OCI-LY1 (cell line): Measurements from ENCODE around the gene FIGLA.

Experiments
- H2AFZ ChIP-seq: fragments of 200-600 bp; sonication (generic), shearing (Covaris generic); 2 replicates; pipeline ENCODE4 v1.6.0; 2014; ENCODE audit warnings: antibody characterized with exemption, mild to moderate bottlenecking, low read length
- H3F3A ChIP-seq: fragments of 200-600 bp; sonication (generic), shearing (Covaris generic); 2 replicates; pipeline ENCODE4 v1.6.0; 2014; ENCODE audit warnings: mild to moderate bottlenecking, antibody characterized with exemption, low read length, moderate library complexity; ENCODE audit not compliant: insufficient read depth
- H3K27ac ChIP-seq: fragments of 200-600 bp; sonication (generic); 2 replicates; pipeline ENCODE4 v1.5.1; 2014; ENCODE audit warnings: low read length, mixed run types, mild to moderate bottlenecking, low read depth; ENCODE audit not compliant: poor library complexity, severe bottlenecking
- H3K27me3 ChIP-seq: fragments of 200-600 bp; sonication (generic); 2 replicates; pipeline ENCODE4 v1.6.0; 2014; ENCODE audit warnings: antibody characterized with exemption, mild to moderate bottlenecking, low read length, moderate library complexity; ENCODE audit not compliant: insufficient read depth
- H3K36me3 ChIP-seq: fragments of 200-600 bp; sonication (generic); 2 replicates; pipeline ENCODE4 v1.6.1; 2014; ENCODE audit warnings: mild to moderate bottlenecking, antibody characterized with exemption, low read length, moderate library complexity, mixed read lengths; ENCODE audit not compliant: insufficient read depth
- H3K4me1 ChIP-seq: fragments of 200-600 bp; sonication (generic); 2 replicates; pipeline ENCODE4 v1.5.1; 2014; ENCODE audit warnings: mild to moderate bottlenecking, low read length, moderate library complexity; ENCODE audit not compliant: insufficient read depth, severe bottlenecking
- H3K4me2 ChIP-seq: fragments of 200-600 bp; sonication (generic), shearing (Covaris generic); 2 replicates; pipeline ENCODE4 v1.6.1; 2014; ENCODE audit warnings: low read length
- H3K4me3 ChIP-seq: fragments of 200-600 bp; sonication (generic); 2 replicates; pipeline ENCODE4 v1.5.1; 2014; ENCODE audit warnings: low read length, low read depth, mild to moderate bottlenecking, mixed read lengths; ENCODE audit not compliant: poor library complexity, severe bottlenecking
- H3K79me2 ChIP-seq: fragments of 200-600 bp; shearing (Covaris generic); 2 replicates; pipeline ENCODE4 v1.6.1; 2016; ENCODE audit warnings: mixed run types, low read length, mixed read lengths; ENCODE audit not compliant: insufficient read depth
- H3K9ac ChIP-seq: fragments of 200-600 bp; sonication (generic), shearing (Covaris generic); 2 replicates; pipeline ENCODE4 v1.6.1; 2014; ENCODE audit warnings: mild to moderate bottlenecking, low read length, mixed read lengths
- H3K9me2 ChIP-seq: fragments of 200-600 bp; sonication (generic), shearing (Covaris generic); 2 replicates; pipeline ENCODE4 v1.6.1; 2014; ENCODE audit warnings: low read depth, mild to moderate bottlenecking, low read length, mixed read lengths
- H3K9me3 ChIP-seq: fragments of 200-600 bp; shearing (Covaris generic); 2 replicates; pipeline ENCODE4 v1.6.1; 2014; ENCODE audit warnings: low read length, mixed read lengths
- H4K20me1 ChIP-seq: fragments of 200-600 bp; sonication (generic), shearing (Covaris generic); 2 replicates; pipeline ENCODE4 v1.6.0; 2016; ENCODE audit warnings: mild to moderate bottlenecking, low read length; ENCODE audit not compliant: insufficient read depth
- EZH2 ChIP-seq: fragments of 200-600 bp; sonication (generic), shearing (Covaris generic); IDR thresholded peaks from 2 replicates; pipeline ENCODE4 v1.8.0; 2017; ENCODE audit warnings: borderline replicate concordance, mixed run types, mild to moderate bottlenecking, antibody characterized with exemption, low read length, moderate library complexity, mixed read lengths
- TF ChIP-seq, protein P1 (sequence below): fragments of 200-600 bp; sonication (generic), shearing (Covaris generic); IDR thresholded peaks from 2 replicates; pipeline ENCODE4 v1.5.1; 2017; ENCODE audit warnings: mild to moderate bottlenecking, antibody characterized with exemption, low read length, moderate library complexity, mixed read lengths

The FIGLA gene, protein sequence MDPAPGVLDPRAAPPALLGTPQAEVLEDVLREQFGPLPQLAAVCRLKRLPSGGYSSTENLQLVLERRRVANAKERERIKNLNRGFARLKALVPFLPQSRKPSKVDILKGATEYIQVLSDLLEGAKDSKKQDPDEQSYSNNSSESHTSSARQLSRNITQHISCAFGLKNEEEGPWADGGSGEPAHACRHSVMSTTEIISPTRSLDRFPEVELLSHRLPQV

DNA sequence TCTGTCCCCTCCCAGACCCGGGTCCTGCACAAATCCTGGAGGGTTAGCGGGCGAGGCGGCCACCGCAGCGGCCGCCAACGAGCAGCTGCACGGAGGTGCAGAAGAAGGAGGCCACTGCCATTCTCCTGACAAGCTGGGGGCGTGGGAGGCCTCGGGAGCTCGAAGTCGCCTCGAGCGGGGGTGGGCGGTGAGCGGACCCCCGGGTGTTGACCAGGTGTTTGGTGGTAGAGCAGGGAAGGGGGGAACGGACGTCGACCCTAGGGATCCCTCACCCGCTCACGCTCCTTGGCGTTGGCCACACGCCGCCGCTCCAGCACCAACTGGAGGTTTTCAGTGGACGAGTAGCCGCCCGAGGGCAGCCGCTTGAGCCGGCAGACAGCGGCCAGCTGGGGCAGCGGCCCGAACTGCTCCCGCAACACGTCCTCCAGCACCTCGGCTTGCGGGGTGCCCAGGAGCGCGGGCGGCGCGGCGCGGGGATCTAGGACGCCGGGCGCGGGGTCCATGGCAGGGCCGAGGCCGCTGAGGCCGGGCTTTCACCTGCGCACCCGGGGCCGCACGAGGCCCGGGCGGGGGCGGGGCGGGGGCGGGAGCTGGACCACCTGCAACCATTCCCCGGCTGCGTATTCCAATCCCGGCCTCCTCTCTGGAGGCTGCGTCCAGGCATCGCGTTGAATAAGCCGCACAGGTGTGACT lies at the start of gene FIGLA:
TSS of gene FIGLA (minus strand) at position 508 of the 693 bp plus-strand sequence. CDS start at position 503, 5 bp downstream.
- no peak within 1 kb of the TSS for H3K4me3 ChIP-seq
- H3K27ac ChIP-seq, result no peak within 1 kb of the TSS
- no peak within 1 kb of the TSS for H2AFZ ChIP-seq
- no peaks in the 10 kb centered on the region for H3K36me3 ChIP-seq
- H3K79me2 ChIP-seq, result no peaks in the 10 kb centered on the region
- H3K9me3 ChIP-seq, result no peaks in the 10 kb centered on the region
- no peaks in the 10 kb centered on the region for H3K9me2 ChIP-seq
- no peak for TF ChIP-seq EZH2
- no peaks in the 10 kb centered on the region for H3K27me3 ChIP-seq
- H3K4me2 ChIP-seq, result no peak within 1 kb of the TSS
- H4K20me1 ChIP-seq, result no peaks in the 10 kb centered on the region
- no peak within 1 kb of the TSS for H3K9ac ChIP-seq
- no peaks in the 10 kb centered on the region for H3F3A ChIP-seq
- H3K4me1 ChIP-seq, result no peaks in the 10 kb centered on the region

DNA sequence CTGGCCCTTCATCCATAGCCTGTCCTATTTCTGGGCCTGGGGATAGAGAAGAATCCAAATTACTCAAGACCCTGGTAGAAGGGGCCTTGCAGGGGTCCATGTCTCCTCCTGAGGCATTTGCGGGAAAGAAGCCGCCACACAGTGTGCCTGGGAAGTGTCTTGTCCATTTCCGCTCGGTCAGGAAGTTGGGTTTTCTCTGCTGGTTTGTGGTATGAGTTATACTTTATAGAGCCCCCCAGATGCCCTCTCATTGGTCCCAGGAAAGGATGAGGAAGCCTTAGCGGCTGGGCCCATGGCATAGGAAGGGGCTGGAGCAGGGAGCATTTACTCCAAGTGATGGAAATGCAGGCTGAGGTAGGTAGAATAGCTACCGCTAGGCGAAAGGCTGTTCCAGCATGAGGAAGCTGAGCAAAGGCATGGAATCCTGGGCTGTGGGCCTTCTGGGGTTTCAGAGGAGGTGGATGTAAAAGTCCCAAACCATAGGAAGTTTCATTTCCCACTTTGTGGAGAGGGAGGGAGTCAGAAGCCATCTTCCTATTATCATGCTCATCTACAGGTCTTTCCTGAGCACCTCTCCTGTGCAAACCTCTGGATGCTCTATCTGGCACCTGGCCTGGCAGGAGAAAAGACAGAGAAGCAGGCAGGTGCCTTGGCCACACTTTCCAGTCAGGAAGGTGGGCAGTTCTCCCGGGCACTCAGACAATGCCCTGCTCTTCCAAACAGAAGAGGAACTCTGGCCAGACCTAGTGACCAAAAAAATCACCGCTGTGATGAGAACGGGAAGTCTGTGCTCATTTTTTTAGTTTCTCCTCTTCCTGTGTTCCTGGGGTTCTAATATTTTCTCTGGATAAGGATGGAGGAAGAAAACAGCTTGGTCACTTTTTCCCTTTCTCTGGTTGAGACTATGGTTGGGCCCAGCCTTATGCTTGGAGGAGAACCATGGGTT lies 47.8 kb upstream of the FIGLA start:
- no peak overlapping the region for H3K4me2 ChIP-seq
- H3K27me3 ChIP-seq, result no peaks in the 10 kb centered on the region
- no peaks in the 10 kb centered on the region for H3F3A ChIP-seq
- no peak overlapping the region for H3K4me3 ChIP-seq
- no peak overlapping the region for H3K9ac ChIP-seq
- H4K20me1 ChIP-seq, result no peaks in the 10 kb centered on the region
- TF ChIP-seq, protein P1, sequence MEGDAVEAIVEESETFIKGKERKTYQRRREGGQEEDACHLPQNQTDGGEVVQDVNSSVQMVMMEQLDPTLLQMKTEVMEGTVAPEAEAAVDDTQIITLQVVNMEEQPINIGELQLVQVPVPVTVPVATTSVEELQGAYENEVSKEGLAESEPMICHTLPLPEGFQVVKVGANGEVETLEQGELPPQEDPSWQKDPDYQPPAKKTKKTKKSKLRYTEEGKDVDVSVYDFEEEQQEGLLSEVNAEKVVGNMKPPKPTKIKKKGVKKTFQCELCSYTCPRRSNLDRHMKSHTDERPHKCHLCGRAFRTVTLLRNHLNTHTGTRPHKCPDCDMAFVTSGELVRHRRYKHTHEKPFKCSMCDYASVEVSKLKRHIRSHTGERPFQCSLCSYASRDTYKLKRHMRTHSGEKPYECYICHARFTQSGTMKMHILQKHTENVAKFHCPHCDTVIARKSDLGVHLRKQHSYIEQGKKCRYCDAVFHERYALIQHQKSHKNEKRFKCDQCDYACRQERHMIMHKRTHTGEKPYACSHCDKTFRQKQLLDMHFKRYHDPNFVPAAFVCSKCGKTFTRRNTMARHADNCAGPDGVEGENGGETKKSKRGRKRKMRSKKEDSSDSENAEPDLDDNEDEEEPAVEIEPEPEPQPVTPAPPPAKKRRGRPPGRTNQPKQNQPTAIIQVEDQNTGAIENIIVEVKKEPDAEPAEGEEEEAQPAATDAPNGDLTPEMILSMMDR, result no peak
- no peak for TF ChIP-seq EZH2
- no peaks in the 10 kb centered on the region for H3K9me2 ChIP-seq
- H2AFZ ChIP-seq, result no peak overlapping the region
- H3K4me1 ChIP-seq, result no peaks in the 10 kb centered on the region
- H3K27ac ChIP-seq, result no peak overlapping the region
- no peaks in the 10 kb centered on the region for H3K9me3 ChIP-seq
- no peaks in the 10 kb centered on the region for H3K36me3 ChIP-seq
- no peaks in the 10 kb centered on the region for H3K79me2 ChIP-seq

DNA sequence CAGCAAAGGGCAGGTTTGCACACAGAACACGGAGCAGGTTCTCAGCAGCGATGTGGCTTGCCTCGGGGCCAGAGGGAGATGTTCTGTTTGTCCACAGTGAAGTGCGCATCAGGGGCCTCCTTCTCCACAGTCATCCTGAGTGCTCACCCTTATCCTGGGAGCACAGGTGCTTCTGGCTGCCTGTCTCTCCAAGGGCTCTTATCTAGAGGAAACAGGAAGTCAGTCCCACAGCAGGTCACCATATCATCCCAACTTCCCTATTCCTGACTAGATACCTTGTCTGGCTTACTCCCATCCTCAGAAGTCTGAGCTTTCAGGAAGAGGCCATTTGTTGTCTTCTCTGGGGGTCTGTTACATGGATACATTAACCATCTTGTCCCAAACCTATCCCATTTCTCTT lies 45.2 kb upstream of the FIGLA start, which contains the start of gene CD207:
TSS of gene CD207 (minus strand) at position 174 of the 400 bp plus-strand sequence. CDS start at position 134, 40 bp downstream.
- no peaks in the 10 kb centered on the region for H3K9me3 ChIP-seq
- H3K4me2 ChIP-seq, result no peak within 1 kb of the TSS
- H3K9ac ChIP-seq, result no peak within 1 kb of the TSS
- H3K9me2 ChIP-seq, result no peaks in the 10 kb centered on the region
- no peaks in the 10 kb centered on the region for H3K36me3 ChIP-seq
- TF ChIP-seq, protein P1, result no peak
- no peak for TF ChIP-seq EZH2
- H3K27ac ChIP-seq, result no peak within 1 kb of the TSS
- H3K79me2 ChIP-seq, result no peaks in the 10 kb centered on the region
- no peaks in the 10 kb centered on the region for H3K4me1 ChIP-seq
- H2AFZ ChIP-seq, result no peak within 1 kb of the TSS
- no peaks in the 10 kb centered on the region for H4K20me1 ChIP-seq
- no peak within 1 kb of the TSS for H3K4me3 ChIP-seq
- no peaks in the 10 kb centered on the region for H3F3A ChIP-seq
- H3K27me3 ChIP-seq, result 0 out of 2 replicates have a peak, but pooled peaks cover 3% of the 10 kb centered on the region
